Pulmonary artery endothelial cell (primary cell): ENCODE data around the gene GADD45B. TPM values are rescaled to one million over a fixed set of nuclear protein-coding genes. Genes with fewer than 3 reads are reported as not detected.

ENCODE experiments used
- DNase-seq: peaks from one replicate; pipeline ENCODE4 v3.0.0-alpha.2; 2011; ENCODE audit warnings: low read depth, low spot score
- total RNA-seq: library from RNA; depleted of rRNA; stranded (reverse); fragments of >200 nt; gene quantifications from 2 replicates; pipeline ENCODE4 v1.2.3, GENCODE V29; 2014

GADD45B gene
- total RNA-seq: 28.4 and 75.6 TPM in 2 replicates

- peak; percentile 91 for DNase-seq
Observed at GRCh38 chr19:2475702-2476450, at the start of gene GADD45B. Gene GADD45B, plus strand, starts transcription at chr19:2476127. Its CDS starts 232 bp downstream, at chr19:2476359.

GRCh38 chr19:2426611-2427428 lies 49.1 kb upstream of the GADD45B start:
- DNase-seq: no peak

GRCh38 chr19:2427429-2428320 lies 48.3 kb upstream of the GADD45B start, which contains the start of gene TIMM13:
Gene TIMM13, minus strand, starts transcription at chr19:2427586. Its CDS starts 53 bp downstream, at chr19:2427533.
- peak; percentile 81 for DNase-seq

- DNase-seq: no peak
Observed at GRCh38 chr19:2428321-2428690, 47.6 kb upstream of the GADD45B start.

- DNase-seq: no peak
Observed at GRCh38 chr19:2428756-2429711, 46.9 kb upstream of the GADD45B start.

- DNase-seq: no peak
Observed at GRCh38 chr19:2429917-2430535, 45.9 kb upstream of the GADD45B start.

GRCh38 chr19:2431318-2432055 lies 44.4 kb upstream of the GADD45B start:
- no peak for DNase-seq

- no peak for DNase-seq
Observed at GRCh38 chr19:2432131-2432848, 43.6 kb upstream of the GADD45B start.

GRCh38 chr19:2433854-2434253 lies 42.1 kb upstream of the GADD45B start:
- DNase-seq: no peak

- DNase-seq: no peak
Observed at GRCh38 chr19:2434267-2434666, 41.7 kb upstream of the GADD45B start.

- no peak for DNase-seq
Observed at GRCh38 chr19:2434721-2435265, 41.1 kb upstream of the GADD45B start.

GRCh38 chr19:2436384-2436783 lies 39.5 kb upstream of the GADD45B start:
- DNase-seq: no peak

- DNase-seq: no peak
Observed at GRCh38 chr19:2436926-2437325, 39.0 kb upstream of the GADD45B start.

GRCh38 chr19:2438178-2438577 lies 37.7 kb upstream of the GADD45B start:
- DNase-seq: no peak

- no peak for DNase-seq
Observed at GRCh38 chr19:2440515-2440914, 35.4 kb upstream of the GADD45B start.

- no peak for DNase-seq
Observed at GRCh38 chr19:2441096-2441752, 34.7 kb upstream of the GADD45B start.

GRCh38 chr19:2443116-2443784 lies 32.7 kb upstream of the GADD45B start:
- no peak for DNase-seq
